Measurements from ENCODE around the gene PCNX2.

GRCh38 chr1:233107130-233107660 lies 188.3 kb downstream of the PCNX2 start:
- TF ChIP-seq CTCF (IDR thresholded peaks at IDR 0.05; ENCODE audit: control extremely low read depth in 1 of 3, insufficient read depth in 1 of 3, low read depth in 1 of 3, low read length in 3 of 3) (no peak), TCF12 (IDR thresholded peaks at IDR 0.05; ENCODE audit: low read depth, low read length) (no peak), POLR2A (IDR thresholded peaks at IDR 0.05; ENCODE audit: control extremely low read depth in 1 of 2, low read depth in 2 of 2, low read length in 2 of 2) (no peak)
